Urothelium cell line (cell line): Measurements from ENCODE around the gene MRGPRX3.
A peak's percentile ranks its signal among the peaks of the same experiment; 100 is the strongest.

ENCODE experiments used
- DNase-seq: peaks from one replicate; pipeline ENCODE4 v3.0.0; 2011; ENCODE audit warnings: low spot score, mixed read lengths
- FAIRE-seq: peaks from 2 replicates; lab custom pipeline; 2011; peaks lifted over from hg19 to GRCh38; lab: Jason Lieb, UNC

Gene MRGPRX3

GRCh38 chr11:18151581-18151980 is 19.2 kb downstream of the MRGPRX3 start:
- FAIRE-seq (no peak), DNase-seq (no peak)

- DNase-seq (no peak), FAIRE-seq (no peak)
These were observed 36.0 kb downstream of the MRGPRX3 start for GRCh38 chr11:18168372-18168771.

GRCh38 chr11:18171377-18172000 is 39.1 kb downstream of the MRGPRX3 start:
- FAIRE-seq (no peak), DNase-seq (peak; percentile 36)

GRCh38 chr11:18172666-18173065 is 40.3 kb downstream of the MRGPRX3 start, which contains the start of gene MRGPRX4:
TSS of gene MRGPRX4 (plus strand) at chr11:18172837. CDS start at chr11:18173257, 420 bp downstream.
- FAIRE-seq (no peak), DNase-seq (no peak)

GRCh38 chr11:18173225-18173866 is 41.0 kb downstream of the MRGPRX3 start:
- DNase-seq (no peak), FAIRE-seq (no peak)
